ENCODE measurements around the gene NOS3.
A peak's percentile ranks its signal among the peaks of the same experiment; 100 is the strongest.

The NOS3 gene

DNA sequence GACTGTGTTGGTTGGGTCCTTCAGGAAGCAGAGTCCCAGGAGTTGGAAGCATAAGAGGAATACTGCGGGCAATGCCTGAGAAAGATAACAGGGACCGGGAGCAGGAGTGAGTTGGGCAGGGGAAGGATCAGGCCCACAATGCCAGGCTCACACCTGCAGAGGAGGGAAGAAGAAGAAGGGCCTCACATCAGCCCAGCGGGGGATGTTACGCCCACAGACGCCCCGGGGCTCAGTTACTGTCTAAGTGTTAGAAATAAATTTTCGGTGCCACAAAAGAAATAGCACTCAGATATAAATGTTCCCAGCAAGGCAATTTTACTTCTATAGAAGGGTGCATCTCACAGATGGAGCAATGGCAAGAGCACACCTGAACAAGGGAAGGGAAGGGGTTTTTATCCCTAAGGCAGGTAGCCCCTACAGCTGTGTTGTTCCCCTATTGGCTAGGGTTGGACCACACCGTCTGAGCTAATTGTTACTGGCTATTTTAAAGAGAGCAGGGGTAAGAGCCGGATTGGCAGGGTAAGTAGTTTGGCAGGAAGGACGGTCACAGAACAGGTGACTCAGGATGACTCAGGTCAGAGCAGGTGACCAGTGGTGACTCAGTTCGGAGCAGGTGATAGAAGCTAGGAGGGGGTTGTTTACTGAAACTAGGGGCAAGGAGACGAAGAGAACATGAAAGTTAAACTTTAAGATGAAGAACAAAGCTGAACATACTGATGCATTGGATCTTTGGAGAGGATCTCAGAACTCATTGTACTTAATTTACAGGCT lies at the start of gene NOS3:
TSS of gene NOS3 (plus strand) at position 602 of the 771 bp plus-strand sequence. CDS start 2,787 bp downstream, outside the sequence.
- no peaks in the 10 kb centered on the region for H3K27me3 ChIP-seq

DNA sequence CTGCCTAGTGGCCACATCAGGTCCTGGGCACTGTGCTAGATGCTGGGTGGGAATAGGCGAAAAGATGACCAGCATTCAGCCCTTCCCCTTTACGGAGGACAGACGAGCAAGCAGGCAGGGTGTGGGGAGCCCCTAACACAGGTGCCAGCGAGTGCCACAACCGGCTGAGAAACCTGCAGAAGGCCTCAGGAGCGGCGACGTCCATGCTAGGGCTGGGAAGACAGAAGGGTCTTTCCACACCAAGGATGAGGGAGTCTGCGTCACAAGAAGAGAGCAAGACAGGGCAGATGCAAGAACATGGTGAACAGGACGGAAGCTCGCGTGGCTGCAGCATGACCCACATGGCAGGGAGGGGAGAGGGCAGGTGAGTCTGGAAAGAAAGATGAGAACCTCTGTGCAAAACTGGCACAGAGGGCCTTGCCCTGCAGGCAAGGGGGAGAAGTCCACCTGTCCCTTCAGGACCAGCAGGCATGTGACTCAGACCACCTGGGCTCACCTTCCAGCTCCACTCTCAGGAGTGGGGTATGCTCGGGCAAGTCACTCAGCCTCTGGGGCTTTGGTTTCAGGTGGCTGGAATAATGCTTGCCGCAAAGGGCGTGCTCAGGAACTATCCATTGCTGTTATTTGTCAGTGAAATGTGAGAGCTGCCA lies 49.3 kb upstream of the NOS3 start:
- H3K27ac ChIP-seq: peak overlapping the region; percentile 65; the same call in 1 of the 2 replicates
- H3K4me3 ChIP-seq: no peak overlapping the region
- H4K20me1 ChIP-seq: no peaks in the 10 kb centered on the region
- TF ChIP-seq Cebpa-rat (IDR thresholded peaks at IDR 0.05): no peak
- no peaks in the 10 kb centered on the region for H3K27me3 ChIP-seq
- H3K9ac ChIP-seq: peak overlapping the region; percentile 8; the same call in 1 of the 2 replicates
- H3K9me3 ChIP-seq: no peaks in the 10 kb centered on the region
- no peaks in the 10 kb centered on the region for H3K36me3 ChIP-seq
- H3K4me1 ChIP-seq: peaks cover 92% of the 10 kb centered on the region
- H3K4me2 ChIP-seq: peak overlapping the region; percentile 86

More for the DNA sequence above, at the start of gene NOS3:
- no peak for TF ChIP-seq Cebpa-rat (IDR thresholded peaks at IDR 0.05)
- Histone ChIP-seq H3K4me3 (no peak within 1 kb of the TSS), H3K27ac (peak within 1 kb of the TSS; percentile 77), H3K9me3 (peaks cover 18% of the 10 kb centered on the region), H3K4me2 (peak within 1 kb of the TSS; percentile 88), H3K36me3 (peaks cover 6% of the 10 kb centered on the region; the same call in 1 of the 2 replicates), H3K9ac (0 out of 2 replicates have a peak within 1 kb of the TSS, but pooled peaks have one; percentile 70), H3K4me1 (peaks cover 75% of the 10 kb centered on the region), H4K20me1 (peaks cover 10% of the 10 kb centered on the region)

DNA sequence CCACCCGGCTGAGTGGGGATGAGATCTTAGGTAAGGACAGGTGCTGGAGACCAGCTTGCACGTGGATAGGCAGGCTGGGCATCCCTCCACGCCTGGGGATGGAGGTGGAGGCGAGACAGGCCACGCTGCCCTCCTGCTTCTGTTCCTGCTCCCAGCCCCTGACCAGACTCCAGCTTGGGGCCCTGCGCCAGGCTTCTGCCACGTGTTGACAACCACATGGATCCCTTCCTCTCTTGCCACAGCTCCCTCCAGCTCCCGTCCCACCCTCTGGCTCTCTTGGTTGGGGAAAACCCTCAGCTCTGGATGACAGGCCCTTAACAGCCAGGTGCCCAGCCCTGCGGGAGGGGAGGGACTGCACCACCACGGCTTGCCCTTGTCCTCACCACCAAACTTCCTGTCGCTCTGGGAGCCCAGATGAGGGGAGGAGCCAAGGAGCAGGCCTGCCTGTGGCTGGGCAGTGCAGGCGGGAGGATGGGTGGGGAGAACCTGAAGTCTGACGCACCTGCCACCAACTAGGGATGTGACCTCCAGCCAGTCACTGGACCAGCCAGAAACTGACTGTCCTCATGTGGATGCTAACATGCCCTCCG lies 48.7 kb upstream of the NOS3 start:
- TF ChIP-seq Cebpa-rat (IDR thresholded peaks at IDR 0.05): no peak
- Histone ChIP-seq H3K27ac (peak overlapping the region; percentile 65; the same call in 1 of the 2 replicates), H3K27me3 (no peaks in the 10 kb centered on the region), H3K36me3 (no peaks in the 10 kb centered on the region), H3K9me3 (no peaks in the 10 kb centered on the region), H4K20me1 (no peaks in the 10 kb centered on the region), H3K9ac (peak overlapping the region; percentile 8; the same call in 1 of the 2 replicates), H3K4me1 (peaks cover 88% of the 10 kb centered on the region), H3K4me3 (no peak overlapping the region), H3K4me2 (peak overlapping the region; percentile 86)

GRCh38 chr7:150942591-150943452 lies 48.0 kb upstream of the NOS3 start:
- no peak for TF ChIP-seq Cebpa-rat (IDR thresholded peaks at IDR 0.05)
- H3K4me2 ChIP-seq: peak overlapping the region; percentile 86
- H3K4me3 ChIP-seq: no peak overlapping the region
- H3K27me3 ChIP-seq: no peaks in the 10 kb centered on the region
- peak overlapping the region; percentile 9; the same call in 1 of the 2 replicates for H3K9ac ChIP-seq
- no peaks in the 10 kb centered on the region for H3K36me3 ChIP-seq
- peaks cover 81% of the 10 kb centered on the region for H3K4me1 ChIP-seq
- no peaks in the 10 kb centered on the region for H4K20me1 ChIP-seq
- H3K27ac ChIP-seq: peak overlapping the region; percentile 65
- H3K9me3 ChIP-seq: no peaks in the 10 kb centered on the region

DNA sequence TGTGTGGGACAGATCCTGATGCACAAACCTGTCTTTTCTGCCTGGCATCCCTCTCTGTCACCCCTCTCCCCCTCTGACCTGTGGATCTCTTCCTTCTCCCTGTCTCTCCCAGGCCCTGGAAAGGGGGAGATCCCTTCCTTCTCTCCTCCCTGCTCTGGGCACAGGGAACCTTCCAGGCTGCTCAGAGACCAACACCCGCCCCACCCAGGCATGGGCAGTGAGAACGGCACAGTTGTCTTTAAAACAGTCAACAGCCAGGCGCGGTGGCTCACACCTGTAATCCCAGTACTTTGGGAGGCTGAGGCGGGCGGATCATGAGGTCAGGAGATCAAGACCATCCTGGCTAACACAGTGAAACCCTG lies 47.4 kb upstream of the NOS3 start:
- Histone ChIP-seq H4K20me1 (no peaks in the 10 kb centered on the region), H3K27me3 (no peaks in the 10 kb centered on the region), H3K4me2 (peak overlapping the region; percentile 86), H3K27ac (peak overlapping the region; percentile 65), H3K4me3 (no peak overlapping the region), H3K9ac (0 out of 2 replicates have a peak overlapping the region, but pooled peaks have one; percentile 9), H3K36me3 (no peaks in the 10 kb centered on the region), H3K9me3 (no peaks in the 10 kb centered on the region), H3K4me1 (peaks cover 75% of the 10 kb centered on the region)
- TF ChIP-seq Cebpa-rat (IDR thresholded peaks at IDR 0.05): no peak

GRCh38 chr7:150944066-150945042 lies 46.5 kb upstream of the NOS3 start:
- Histone ChIP-seq H3K27ac (peak overlapping the region; percentile 25; the same call in 1 of the 2 replicates), H3K4me2 (peak overlapping the region; percentile 86), H3K4me3 (0 out of 2 replicates have a peak overlapping the region, but pooled peaks have one; percentile 26), H3K36me3 (no peaks in the 10 kb centered on the region), H3K9ac (no peak overlapping the region), H3K9me3 (no peaks in the 10 kb centered on the region), H3K4me1 (peaks cover 68% of the 10 kb centered on the region), H3K27me3 (no peaks in the 10 kb centered on the region), H4K20me1 (no peaks in the 10 kb centered on the region)
- TF ChIP-seq Cebpa-rat (IDR thresholded peaks at IDR 0.05): no peak

- peak overlapping the region; percentile 86 for H3K4me2 ChIP-seq
- no peaks in the 10 kb centered on the region for H3K27me3 ChIP-seq
- peaks cover 73% of the 10 kb centered on the region for H3K4me1 ChIP-seq
- no peaks in the 10 kb centered on the region for H3K9me3 ChIP-seq
- peak overlapping the region; percentile 61 for H3K9ac ChIP-seq
- no peaks in the 10 kb centered on the region for H4K20me1 ChIP-seq
- H3K4me3 ChIP-seq: 0 out of 2 replicates have a peak overlapping the region, but pooled peaks have one; percentile 26
- TF ChIP-seq Cebpa-rat (IDR thresholded peaks at IDR 0.05): no peak
- H3K27ac ChIP-seq: peak overlapping the region; percentile 78
- H3K36me3 ChIP-seq: no peaks in the 10 kb centered on the region
Observed at GRCh38 chr7:150945171-150945852, 45.5 kb upstream of the NOS3 start.

All from BLaER1 (cell line).